T-helper 2 cell treated with Interferon-gamma antibody and Interleukin-4, amounts not matched to agents 100 ng/mL and 5 ng/mL, for 36 hours (primary cell): ENCODE measurements around the gene PCARE. TPM values are rescaled to one million over a fixed set of nuclear protein-coding genes. Genes with fewer than 3 reads are reported as not detected.
"Not testable (repeated sequence)": the region's sequence is repeated elsewhere in the genome, so short reads cannot be mapped to it uniquely, and the experiment has no call there.

Experiments used
- intact Hi-C: fragments of 100-400 bp; cut with micrococcal nuclease; formaldehyde crosslinking; loops from one replicate; pipeline ENCODE4 v1.15.1; 2023
- total RNA-seq: library from RNA; stranded (reverse); gene quantifications from 2 replicates; pipeline ENCODE4 v1.2.3, GENCODE V29; 2022

PCARE gene
- not detected in 2 replicates for total RNA-seq

DNA sequence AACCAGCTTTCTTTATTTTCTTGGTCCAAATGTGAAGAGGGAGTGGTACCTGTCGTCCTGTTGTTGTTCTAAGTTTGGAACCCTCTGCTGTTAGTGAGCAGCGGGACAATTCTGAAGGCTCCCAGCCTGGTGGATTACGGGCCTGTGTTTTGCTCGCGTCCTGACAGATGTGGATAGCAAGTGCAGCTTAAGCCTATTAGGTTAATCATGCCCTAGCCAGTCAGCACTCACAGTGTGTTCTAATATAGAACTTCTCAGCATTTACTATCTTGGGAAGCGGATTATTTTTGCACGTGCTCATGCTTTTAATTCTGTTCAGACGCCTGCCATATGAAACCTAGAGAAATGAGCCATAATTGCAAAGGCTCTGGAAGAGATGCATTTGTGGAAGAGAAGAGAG lies at the start of gene PCARE:
Gene PCARE, minus strand, starts transcription at position 113 of the 400 bp plus-strand sequence. CDS start 262 bp downstream, outside the sequence.
- intact Hi-C loops = no loop called here

DNA sequence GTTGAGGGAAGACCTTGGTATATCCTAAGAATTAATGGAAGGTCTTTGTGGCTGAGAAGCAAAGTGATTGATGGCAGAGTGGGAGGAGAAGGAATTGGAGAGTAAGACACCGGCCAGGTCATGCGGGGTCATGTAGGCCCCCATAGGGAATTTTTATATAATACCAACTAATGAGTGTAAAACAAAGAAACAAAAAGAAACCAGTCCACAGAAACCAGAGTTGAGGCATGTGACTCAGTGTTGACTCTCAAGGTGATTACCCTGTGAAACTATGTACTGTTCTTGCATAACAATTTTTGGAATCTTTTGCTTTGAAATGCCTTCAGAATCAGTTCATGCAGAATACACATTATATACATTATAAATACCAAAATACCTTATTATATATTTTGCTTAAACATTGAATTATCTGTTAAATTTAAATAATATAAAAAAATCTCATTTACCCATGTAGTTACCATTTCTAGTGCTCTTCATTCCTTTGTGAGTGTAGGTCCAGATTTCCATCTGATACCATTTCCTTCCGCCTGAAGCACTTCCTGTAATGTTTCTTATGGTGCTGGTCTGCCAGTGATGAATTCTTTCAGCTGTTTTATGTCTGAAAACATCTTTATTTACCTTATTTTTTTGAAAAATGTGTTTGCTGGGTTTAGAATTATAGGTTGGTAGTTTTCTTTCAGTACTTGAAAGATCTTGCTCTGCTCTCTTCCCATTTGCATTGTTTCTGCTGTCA lies 49.5 kb upstream of the PCARE start:
- intact Hi-C loops = no loop called here

DNA sequence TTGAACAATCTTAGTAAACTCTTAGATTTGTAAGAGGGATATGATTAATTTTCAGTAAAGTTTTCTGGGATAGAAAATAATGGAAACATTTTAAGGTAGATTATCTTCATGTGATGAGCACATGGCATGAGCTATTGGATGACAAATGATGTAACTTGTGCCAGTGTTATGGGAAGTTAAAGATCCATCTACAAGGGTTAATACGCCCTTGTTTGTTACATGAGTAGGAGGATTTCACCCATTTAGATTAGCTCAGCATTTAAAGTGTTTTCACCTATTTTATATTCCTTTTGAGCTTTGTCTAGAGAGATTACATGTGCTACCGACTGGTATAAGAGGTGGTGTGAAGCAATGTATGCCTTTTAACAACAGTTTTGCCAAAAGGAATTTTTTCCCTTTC lies 46.5 kb upstream of the PCARE start:
- intact Hi-C loops = no loop called here

DNA sequence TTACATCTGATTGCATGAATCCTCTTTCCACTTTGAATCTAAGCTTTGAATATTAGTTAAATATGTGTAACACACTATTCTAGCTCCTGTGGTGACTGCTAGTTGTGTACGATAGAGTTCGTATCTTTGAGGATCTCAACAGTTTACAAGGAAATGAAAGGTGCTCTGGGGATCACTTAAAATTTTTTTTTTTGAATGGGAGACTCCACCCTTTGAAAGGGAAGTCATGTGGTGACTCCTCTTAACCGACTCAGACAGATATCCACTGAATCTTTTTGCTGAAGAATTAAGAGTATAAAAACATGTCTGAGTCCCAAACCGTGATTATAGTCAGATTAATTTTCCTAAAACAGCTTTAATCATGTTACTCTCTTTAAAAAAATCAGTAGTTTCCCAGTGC lies 44.9 kb upstream of the PCARE start:
- intact Hi-C loops = loop anchor here (5.0 kb wide), 3 partner anchors 78 to 1227 kb away; partner anchors contain the start of genes BABAM2, PPP1CB and RBKS

DNA sequence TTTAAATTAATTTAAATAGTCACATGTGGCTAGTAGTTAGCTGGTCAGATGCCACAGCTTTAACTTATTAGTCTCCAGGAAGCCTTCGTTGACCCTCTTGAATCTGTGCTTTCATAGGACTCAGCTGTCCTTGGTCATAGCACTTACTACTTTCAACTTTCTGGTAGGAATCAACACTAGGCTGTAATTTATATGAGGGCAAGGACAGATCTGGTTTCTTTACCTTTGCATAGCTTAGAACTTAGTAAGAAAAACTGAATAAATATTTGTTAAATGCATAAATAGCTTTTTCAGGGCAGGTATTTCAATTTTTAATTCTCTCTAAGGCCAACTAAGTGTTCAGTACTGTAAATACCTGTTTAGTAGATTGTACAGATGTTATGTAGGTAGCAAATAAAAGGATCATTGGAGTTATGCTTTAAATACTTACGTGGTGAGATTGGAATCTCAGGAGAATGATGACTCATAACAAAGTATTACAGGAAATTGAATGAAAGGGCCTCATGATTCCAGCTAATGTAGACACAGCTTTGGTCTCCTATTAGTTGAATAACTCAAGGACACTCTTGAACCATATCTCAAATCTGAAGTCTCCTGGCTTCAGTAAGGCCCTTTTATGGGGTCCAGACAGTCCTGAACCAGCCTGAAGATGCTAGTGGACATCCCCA lies 43.4 kb upstream of the PCARE start:
- intact Hi-C loops = loop anchor here (2.0 to 5.0 kb wide), 4 partner anchors 80 to 1225 kb away; partner anchors contain the start of genes BABAM2, PPP1CB and RBKS

DNA sequence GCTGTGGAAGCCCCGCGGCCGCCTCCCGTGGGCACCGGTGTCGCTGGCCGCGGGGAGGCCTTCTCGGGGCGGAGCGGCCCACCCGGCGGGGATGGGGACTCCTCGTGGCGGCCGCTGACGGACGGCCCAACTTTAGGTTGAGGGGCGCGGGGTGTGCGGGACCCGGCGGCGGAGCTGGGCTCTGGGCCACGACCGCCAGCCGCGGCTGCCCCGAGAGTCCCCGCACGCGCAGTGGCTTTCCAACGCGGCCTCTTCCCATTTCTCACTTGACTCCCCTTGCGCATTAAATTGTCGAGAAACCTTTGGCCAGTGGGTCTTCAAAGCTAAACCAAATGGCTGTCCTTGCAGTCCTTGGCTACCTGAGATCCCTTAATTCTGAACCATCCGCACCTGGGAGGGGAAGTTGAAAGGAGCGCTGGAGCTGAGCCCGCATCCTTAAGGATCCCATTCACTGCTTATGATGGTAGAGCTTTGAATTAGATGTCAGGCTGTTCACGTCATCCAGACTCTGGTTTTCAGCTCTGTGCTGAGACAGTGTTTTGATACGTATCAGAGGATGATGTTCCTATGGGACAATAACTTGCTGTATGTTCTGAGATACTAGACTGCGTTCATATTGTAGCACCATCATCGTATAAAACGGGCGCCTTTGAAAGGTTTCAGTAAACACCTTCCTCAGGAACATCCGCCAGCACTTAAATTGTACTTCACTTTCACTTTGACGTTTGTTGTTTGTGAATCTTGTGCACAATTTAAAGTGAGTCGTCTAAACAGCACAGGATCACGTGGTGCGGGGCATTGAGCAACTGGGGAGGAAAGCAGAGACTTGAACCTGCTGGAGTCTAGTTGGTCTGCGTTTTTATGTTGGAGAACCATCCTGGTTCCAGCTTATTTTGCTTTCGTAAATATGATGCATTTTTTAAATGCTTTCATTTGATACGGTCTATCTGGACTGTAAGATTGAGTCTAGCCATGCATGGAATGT lies 41.8 kb upstream of the PCARE start:
- intact Hi-C loops = loop anchor here (1.0 to 5.0 kb wide), 5 partner anchors 81 to 1224 kb away; partner anchors contain the start of genes BABAM2, PPP1CB, RBKS and WDR43

DNA sequence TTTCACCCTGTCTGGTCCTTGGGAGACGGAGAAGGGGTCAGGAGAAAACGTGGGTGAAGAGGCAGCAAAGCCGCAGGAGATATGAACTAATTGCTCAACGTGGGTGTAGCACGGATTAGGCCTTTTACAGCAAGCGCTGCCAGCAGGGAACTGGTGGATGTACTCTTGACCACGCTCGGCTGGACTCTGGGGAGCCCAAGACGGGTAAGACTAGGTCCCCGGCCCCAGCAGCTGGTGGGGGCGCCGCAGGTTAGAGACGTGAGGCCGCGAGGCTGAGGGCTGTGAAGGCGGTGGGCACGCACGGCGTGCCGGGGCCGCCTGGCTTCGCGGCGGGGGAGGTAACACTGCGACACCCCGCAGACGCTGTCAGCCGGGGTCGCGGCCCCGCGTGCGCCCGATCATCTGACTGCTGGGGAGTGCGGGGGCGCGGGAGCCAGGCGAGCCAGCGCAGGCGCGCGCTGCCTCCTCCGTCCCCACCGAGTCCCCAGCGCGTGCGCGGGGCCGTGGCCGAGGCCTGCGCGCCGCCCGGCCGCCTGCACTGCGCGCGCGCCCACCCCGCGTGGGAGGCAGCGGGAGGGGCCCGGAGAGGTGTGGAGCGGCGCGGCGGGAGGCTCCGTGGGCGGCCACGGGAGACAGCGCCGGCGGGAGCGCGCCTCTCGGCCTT lies 40.8 kb upstream of the PCARE start, which contains the start of gene CLIP4:
Gene CLIP4, plus strand, starts transcription at position 470 of the 664 bp plus-strand sequence. CDS start 5,974 bp downstream, outside the sequence.
- intact Hi-C loops = loop anchor here (5.0 kb wide), 3 partner anchors 82 to 1223 kb away; partner anchors contain the start of genes BABAM2, PPP1CB and RBKS

DNA sequence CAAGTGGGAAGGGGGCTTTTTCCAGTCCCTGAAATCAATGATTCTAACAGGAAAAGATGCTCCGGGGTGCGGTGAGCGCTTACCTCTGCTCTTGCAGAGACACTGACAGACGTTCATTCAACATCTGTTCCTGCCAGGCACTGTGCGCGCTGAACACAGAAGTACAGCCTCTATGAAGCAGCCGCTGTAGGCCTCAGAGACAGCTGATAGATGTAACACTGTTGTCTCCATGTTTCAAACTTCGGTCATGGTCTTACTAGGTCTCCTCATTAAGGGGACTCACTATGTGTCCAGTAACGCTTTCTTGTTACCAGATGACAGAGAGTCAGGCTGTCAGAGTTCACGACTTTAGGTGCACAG lies 40.2 kb upstream of the PCARE start:
- intact Hi-C loops = no loop called here

DNA sequence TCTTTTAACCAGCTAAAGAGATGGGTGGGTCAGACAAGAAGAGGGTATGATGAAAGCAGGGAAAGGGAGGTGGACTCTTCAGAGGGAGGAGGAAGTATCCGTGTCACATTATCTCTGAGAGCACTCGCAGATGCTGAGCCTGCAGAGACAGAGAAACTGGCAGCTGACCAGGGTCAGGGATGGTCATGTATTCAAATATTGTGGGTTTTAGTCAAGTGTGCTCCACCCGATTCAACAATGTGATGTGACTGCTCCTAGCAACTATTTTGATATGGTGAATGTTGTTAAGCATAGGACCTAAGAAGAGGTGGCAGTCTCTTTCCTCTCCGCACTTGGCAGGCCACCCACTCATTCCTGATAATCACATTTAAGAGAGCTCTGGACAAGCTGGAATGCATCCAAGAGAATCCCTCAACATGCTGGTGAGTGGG lies 39.6 kb upstream of the PCARE start:
- intact Hi-C loops = no loop called here

DNA sequence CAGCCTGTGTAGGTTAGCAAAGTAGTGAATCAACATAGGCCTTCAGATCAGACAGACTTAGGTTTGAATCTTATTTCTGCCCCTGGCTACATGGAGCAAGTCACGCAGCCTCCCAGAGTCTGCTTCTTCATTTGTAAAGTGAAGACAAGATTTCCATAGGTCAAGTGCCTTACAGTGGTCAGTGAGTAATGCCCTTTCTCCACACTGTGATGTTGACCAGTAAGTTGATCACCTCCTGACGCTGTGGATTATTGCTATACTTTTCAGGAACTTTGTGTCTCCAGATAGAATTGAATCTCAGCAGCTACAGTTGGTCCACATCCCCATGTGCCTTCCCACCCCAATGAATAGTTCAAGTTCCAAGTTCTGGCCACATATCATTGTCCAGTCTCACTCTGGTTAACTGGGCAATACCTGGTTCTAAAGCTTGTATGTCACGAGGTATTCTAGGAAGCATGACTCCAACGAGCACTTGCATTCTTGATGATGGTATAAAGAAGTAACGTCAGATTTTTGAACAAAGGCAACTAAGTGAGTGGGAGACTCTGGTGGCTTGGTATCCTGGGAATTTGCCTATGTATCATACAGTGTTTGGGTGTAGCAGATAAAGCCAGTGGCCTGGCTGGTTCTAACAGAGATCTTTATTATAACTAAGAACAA lies 38.8 kb upstream of the PCARE start:
- intact Hi-C loops = no loop called here

DNA sequence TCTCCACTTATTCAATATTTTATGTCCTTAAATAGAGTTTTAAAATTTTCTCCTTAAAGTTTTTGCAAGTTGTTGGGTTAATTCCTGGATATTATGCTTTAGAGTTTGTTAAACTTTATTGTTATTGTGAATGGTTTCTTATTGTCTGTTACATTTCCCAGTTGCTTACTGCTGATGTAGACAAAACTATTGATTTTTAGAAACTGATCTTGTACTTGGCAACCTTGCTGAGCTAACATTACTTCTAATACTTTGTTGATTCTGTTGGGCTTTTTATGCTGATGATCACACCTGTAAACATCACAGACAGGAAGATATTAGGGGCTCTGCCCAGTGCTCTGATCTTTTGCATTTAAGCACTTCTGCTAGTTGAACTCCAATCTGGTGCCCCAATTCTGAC lies 38.1 kb upstream of the PCARE start:
- intact Hi-C loops = no loop called here

DNA sequence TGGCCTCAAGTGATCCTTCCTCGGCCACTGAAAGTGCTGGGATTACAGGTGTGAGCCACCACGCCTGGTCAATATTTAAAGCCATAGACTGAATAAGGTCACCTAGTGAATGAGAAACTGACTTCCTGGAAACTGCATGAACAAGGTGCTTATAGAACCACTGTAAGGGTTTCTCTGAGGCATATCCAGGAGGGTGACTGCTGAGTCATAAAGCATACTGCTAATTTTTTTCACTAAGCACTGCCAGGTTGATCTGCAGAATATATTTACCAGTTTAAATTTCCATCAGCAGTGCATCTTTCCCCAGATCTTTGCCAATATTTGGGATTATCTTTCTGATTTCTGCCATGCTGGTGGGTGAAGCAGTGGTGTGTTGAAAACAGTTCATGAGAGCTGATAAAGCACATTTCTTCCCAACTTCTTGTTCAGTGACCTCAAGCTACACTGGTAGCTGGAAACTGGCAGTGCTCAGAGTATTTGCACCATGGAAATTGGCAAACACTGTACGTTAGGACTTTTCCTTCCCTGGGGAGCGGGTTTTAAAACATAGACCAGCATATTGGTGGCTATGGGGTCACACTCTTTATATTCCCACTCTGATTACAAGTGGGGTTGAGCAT lies 36.7 kb upstream of the PCARE start:
- intact Hi-C loops = no loop called here

DNA sequence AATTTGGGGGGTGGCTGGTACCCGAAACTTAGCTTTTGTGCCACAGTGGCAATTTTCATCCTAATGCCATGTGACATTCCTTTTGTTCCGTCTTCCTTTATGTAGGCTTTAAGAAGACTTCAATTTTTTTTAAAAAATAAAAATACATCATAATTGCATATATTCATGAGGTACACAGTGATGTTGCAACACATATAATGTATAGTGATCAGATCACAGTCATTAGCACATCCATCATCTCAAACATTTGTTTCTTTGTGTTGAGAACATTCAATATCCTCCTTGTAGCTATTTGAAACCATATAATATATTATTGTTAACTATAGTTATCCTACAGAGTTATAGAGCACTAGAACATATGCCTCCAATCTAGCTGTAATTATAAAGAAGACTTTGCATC lies 34.9 kb upstream of the PCARE start:
- intact Hi-C loops = no loop called here

DNA sequence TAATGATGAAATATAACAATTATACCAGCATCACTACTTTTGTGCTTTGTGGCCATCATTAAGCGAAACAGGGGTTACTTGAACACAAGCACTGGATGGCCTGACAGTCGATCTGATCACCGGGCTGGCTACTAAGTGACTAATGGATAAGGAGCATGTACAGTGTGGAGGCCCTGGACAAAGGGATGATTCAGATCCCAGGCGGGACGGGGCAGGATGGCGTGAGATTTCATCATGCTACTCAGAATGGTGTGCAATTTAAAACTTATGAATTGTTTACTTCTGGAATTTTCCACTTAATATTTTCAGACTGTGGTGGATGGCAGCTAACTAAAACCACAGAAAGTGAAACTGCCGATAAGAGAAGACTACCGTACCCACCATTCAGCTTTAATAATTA lies 33.9 kb upstream of the PCARE start:
- intact Hi-C loops = no loop called here

DNA sequence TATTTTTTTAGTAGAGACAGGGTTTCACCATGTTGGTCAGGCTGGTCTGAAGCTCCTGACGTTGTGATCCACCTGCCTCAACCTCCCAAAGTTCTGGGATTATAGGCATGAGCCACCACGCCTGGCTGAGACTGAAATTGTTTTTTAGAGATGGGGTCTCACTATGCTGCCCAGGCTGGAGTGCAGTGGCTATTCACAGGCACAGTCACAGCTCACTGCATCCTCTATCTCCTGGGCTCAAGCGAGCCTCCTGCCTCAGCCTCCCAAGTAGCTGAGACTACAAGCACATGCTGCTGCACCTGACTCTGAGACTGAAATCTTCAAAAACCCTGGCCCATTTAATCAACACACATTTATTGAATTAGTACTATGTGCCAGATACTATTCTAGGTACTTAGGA lies 33.2 kb upstream of the PCARE start:
- intact Hi-C loops = not testable (repeated sequence)

DNA sequence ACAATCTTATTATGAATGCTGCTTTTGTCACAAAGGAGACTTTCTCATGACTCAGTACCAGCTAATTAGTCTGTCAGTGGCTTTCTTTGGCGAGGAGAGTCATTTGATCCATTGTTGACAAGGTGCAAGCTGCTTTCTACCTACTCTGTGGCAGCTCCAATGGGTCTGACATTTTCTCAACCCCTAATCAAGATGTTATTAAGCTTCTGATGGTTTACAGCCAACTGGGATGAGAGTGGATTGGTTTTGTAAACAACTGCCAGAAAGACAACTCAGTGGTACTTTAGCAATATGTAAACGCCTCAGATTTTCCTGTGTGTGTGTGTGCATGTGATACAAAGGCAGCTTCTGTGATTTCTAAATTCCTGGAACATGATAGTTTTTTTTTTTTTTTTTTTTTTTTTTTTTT lies 32.7 kb upstream of the PCARE start:
- intact Hi-C loops = no loop called here

DNA sequence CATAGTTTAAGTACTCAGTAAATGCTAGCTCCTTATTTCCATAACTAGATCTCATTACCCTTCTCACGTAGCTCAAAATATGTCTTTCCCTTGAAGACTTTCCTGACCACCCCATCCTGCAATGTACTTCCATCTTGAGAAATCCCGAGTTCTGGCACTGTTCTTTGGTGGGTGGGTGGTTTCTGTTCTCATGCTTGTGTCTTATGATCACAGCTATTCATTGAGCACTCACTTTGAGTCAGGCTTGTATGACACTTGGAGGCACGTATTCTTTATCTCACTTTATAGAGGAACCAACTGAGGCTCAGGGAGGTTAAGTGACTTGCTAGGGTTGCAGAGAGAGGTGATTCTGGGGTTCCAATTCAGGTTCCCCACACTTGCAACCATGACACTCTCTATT lies 31.9 kb upstream of the PCARE start:
- intact Hi-C loops = no loop called here

DNA sequence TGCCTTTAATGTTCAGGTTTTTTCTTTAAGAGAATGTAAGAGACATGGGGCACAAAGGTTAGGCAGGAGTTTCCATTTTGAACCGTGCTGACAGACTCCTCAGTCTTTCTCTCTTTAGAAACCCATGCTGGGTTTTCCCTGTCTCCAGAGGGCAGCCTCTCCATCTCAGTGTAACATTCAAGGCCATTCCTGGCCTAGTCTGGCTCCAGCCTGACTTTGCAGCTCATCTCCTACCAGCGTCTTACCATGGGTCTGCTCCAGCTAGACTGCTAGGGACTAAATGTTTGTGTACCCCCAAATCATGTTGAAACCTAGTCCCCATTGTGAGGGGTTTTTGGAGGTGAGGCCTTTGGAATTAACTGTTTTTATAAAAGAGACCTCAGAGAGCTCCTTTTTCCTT lies 31.1 kb upstream of the PCARE start:
- intact Hi-C loops = no loop called here

DNA sequence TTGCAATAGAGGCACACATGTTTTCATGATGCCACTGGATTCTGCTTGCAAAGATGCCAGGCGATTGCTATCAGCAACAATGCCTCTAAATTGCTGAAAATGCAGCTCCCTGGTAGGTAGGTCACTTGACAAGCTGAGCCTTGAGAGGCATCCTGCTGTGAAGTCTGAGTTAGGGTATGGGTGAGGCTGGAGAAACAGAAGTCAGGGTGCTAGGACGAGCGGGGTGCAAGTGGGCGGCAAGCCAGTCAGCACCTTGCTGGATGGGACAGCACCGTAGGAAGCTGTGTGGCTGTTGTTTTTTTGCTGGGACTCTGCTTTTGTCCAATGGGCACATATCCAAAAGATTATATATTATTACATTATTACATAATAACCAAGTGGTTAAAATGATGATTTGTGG lies 30.4 kb upstream of the PCARE start:
- intact Hi-C loops = no loop called here

DNA sequence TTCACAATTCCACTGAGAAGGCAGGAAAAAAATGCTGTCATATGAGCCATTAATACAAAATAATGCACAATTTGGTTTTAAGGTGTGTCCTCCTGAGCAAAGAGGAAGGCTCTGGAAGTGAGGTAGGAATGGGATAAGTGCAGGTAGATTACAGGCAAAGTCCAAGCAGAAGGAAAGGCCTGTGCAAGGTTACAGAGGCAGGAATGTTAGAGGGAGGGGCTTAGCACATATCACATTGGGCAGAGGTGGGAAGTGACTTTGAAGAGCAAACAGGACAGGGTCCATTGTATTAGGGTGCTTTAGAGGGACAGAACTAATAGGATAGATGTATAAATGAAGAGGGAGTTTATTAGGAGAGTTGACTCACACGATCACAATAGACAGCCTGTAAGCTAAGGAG lies 26.2 kb upstream of the PCARE start:
- intact Hi-C loops = no loop called here
